ENCODE results near the gene DHCR24. TPM values are rescaled to one million over a fixed set of nuclear protein-coding genes. Genes with fewer than 3 reads are reported as not detected.
A peak's percentile ranks its signal among the peaks of the same experiment; 100 is the strongest.
"Not testable (repeated sequence)": the region's sequence is repeated elsewhere in the genome, so short reads cannot be mapped to it uniquely, and the experiment has no call there.

DHCR24 gene
- total RNA-seq, 2 experiments from 2014 or later, result 55.9 to 60.8 TPM

- H3K9me3 Mint-ChIP-seq, result no peaks in the 10 kb centered on the region
Measured at GRCh38 chr1:54883349-54884102, 3.5 kb downstream of the DHCR24 start.

GRCh38 chr1:54882519-54882918 lies 4.5 kb downstream of the DHCR24 start:
- Mint-ChIP-seq H3K9me3 (no peaks in the 10 kb centered on the region), H3K27ac (no peak overlapping the region), H3K4me1 (peaks cover 34% of the 10 kb centered on the region), H3K27me3 (no peaks in the 10 kb centered on the region), H3K4me3 (no peak overlapping the region), H3K36me3 (peaks cover 49% of the 10 kb centered on the region)
- DNase-seq, result no peak
- ATAC-seq (ENCODE audit: low read depth), result no peak
- POLR2A ChIA-PET, result no interaction called here

More at GRCh38 chr1:54883349-54884102, 3.5 kb downstream of the DHCR24 start:
- Mint-ChIP-seq H3K27me3 (peaks cover 4% of the 10 kb centered on the region), H3K36me3 (peaks cover 46% of the 10 kb centered on the region), H3K4me1 (peaks cover 36% of the 10 kb centered on the region), H3K27ac (no peak overlapping the region), H3K4me3 (no peak overlapping the region)
- DNase-seq (no peak), ATAC-seq (ENCODE audit: low read depth) (no peak)
- POLR2A ChIA-PET, result no interaction called here

GRCh38 chr1:54881604-54882003 lies 5.4 kb downstream of the DHCR24 start:
- POLR2A ChIA-PET; ATAC-seq (ENCODE audit: low read depth); H3K27ac Mint-ChIP-seq; H3K4me3 Mint-ChIP-seq; H3K9me3 Mint-ChIP-seq; H3K27me3 Mint-ChIP-seq; DNase-seq: not testable (repeated sequence)
- Mint-ChIP-seq H3K36me3 (peaks cover 53% of the 10 kb centered on the region), H3K4me1 (peaks cover 33% of the 10 kb centered on the region)

DNA sequence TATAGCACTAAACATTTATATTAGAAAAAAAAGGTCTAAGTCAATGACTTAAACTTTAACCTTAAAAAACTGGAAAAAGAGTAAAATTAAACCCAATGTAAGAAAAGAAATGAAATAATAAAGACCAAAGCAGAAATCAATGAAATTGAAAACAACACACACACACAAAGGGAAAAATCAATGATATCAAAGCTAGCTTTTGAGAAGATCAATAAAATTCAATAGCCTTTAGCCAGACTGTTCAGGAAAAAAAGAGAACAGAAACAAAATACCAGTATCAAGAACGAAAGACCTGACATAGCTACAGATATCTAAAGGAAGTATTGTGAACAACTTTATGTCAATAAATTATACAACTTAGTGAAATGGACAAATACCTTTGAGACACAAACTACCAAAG lies 7.1 kb downstream of the DHCR24 start:
- Mint-ChIP-seq H3K9me3 (no peaks in the 10 kb centered on the region), H3K36me3 (peaks cover 60% of the 10 kb centered on the region), H3K27ac (no peak overlapping the region), H3K4me1 (peaks cover 18% of the 10 kb centered on the region), H3K27me3 (no peaks in the 10 kb centered on the region), H3K4me3 (no peak overlapping the region)
- DNase-seq (no peak), ATAC-seq (ENCODE audit: low read depth) (no peak)
- POLR2A ChIA-PET, result no interaction called here

GRCh38 chr1:54876814-54877213 lies 10.2 kb downstream of the DHCR24 start:
- Mint-ChIP-seq H3K9me3 (no peaks in the 10 kb centered on the region), H3K36me3 (peaks cover 49% of the 10 kb centered on the region), H3K4me3 (no peak overlapping the region), H3K27me3 (no peaks in the 10 kb centered on the region), H3K4me1 (peaks cover 5% of the 10 kb centered on the region), H3K27ac (no peak overlapping the region)
- ATAC-seq (ENCODE audit: low read depth), result no peak
- no peak for DNase-seq
- POLR2A ChIA-PET, result no interaction called here

- no peak overlapping the region for H3K4me3 Mint-ChIP-seq
- ATAC-seq (ENCODE audit: low read depth) (no peak), DNase-seq (no peak)
- H3K4me1 Mint-ChIP-seq, result no peaks in the 10 kb centered on the region
- no peaks in the 10 kb centered on the region for H3K9me3 Mint-ChIP-seq
- POLR2A ChIA-PET, result no interaction called here
- H3K36me3 Mint-ChIP-seq, result peaks cover 41% of the 10 kb centered on the region
- no peaks in the 10 kb centered on the region for H3K27me3 Mint-ChIP-seq
- peak overlapping the region; percentile 26 for H3K27ac Mint-ChIP-seq
Measured at GRCh38 chr1:54875000-54875399, 12.0 kb downstream of the DHCR24 start.

DNA sequence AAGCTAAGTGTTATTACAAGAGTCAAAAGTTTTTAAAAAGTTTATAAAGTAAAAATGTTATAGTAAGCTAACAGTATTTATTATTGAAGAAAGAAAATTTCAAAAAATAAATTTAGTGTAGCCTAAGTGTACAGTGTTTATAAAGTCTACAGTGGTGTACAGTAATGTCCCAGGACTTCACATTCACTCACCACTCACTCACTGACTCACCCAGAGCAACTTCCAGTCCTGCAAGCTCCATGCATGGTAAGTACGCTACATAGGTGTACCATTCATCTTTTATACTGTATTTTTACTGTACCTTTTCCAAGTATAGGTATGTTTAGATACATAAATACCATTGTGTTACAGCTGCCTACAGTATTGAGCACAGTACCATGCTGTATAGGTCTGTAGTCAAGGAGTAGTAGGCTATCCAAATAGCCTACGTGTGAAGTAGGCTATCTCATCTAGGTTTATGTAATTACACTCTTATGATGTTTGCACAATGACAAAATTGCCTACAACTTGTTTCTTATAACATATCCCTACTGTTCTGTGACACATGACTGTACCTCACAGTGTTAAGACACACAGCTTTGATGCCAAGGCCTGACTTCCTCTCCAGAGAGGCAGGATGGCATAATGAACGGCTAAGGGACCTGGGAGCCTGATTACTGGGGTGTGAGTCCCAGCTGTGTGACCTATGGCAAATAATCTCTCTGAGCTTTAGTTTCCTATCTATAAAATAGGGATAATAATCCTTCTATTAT lies 12.7 kb downstream of the DHCR24 start:
- ATAC-seq (ENCODE audit: low read depth), result no peak
- peaks cover 34% of the 10 kb centered on the region for H3K36me3 Mint-ChIP-seq
- H3K9me3 Mint-ChIP-seq, result no peaks in the 10 kb centered on the region
- H3K4me1 Mint-ChIP-seq, result no peaks in the 10 kb centered on the region
- H3K27me3 Mint-ChIP-seq, result no peaks in the 10 kb centered on the region
- H3K4me3 Mint-ChIP-seq, result no peak overlapping the region
- POLR2A ChIA-PET, result interaction anchor here (2.3 kb wide), 1 partner anchor 12 kb away, joined by 6 read pairs; the partner anchor contains the start of gene DHCR24
- H3K27ac Mint-ChIP-seq, result no peak overlapping the region
- DNase-seq, result no peak

GRCh38 chr1:54872036-54872331 lies 15.0 kb downstream of the DHCR24 start:
- H3K4me1 Mint-ChIP-seq, result no peaks in the 10 kb centered on the region
- H3K27me3 Mint-ChIP-seq, result no peaks in the 10 kb centered on the region
- DNase-seq (no peak), ATAC-seq (ENCODE audit: low read depth) (no peak)
- POLR2A ChIA-PET, result interaction anchor here (2.3 kb wide), 1 partner anchor 15 kb away, joined by 6 read pairs; the partner anchor contains the start of gene DHCR24
- no peak overlapping the region for H3K4me3 Mint-ChIP-seq
- no peaks in the 10 kb centered on the region for H3K9me3 Mint-ChIP-seq
- H3K36me3 Mint-ChIP-seq, result peaks cover 28% of the 10 kb centered on the region
- no peak overlapping the region for H3K27ac Mint-ChIP-seq

DNA sequence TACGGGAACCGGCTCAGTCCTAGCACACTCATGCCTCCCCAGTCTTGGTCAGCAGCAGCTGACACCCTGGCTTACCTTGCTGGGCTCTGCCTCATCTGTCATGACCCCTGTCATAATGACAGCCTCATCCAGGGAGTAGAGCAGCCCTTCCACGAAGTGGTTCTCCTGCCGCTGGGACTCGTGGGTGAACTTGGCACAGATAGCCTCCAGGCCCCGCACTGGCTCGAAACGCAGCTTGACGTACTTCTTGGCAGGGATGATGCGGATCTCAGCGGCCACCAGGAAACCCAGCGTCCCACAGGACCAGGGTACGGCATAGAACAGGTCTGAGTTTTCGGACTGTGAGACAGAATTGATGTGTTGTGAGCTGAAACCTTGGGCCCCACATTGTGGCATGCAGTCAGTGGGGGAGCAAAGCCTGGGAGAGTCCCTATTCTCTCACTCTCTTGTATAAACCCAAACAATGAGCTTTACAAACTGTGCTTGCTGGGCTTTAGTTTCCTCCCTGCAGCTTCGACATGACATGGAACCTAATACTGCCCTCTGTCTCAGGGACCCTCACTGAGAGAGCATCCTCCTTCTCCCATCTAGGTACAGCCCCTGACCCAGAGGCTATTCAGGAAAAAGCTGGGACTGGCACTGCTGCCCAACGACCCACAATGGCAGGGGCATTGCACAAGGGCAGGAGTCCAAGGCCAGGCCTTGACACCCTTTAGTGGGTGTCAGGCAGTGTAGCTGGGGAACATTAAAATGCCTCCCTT lies 15.5 kb downstream of the DHCR24 start:
- Mint-ChIP-seq H3K4me3 (no peak overlapping the region), H3K9me3 (no peaks in the 10 kb centered on the region), H3K27me3 (no peaks in the 10 kb centered on the region), H3K27ac (no peak overlapping the region), H3K4me1 (no peaks in the 10 kb centered on the region), H3K36me3 (peaks cover 24% of the 10 kb centered on the region)
- DNase-seq, result no peak
- POLR2A ChIA-PET, result interaction anchor here (2.3 kb wide), 1 partner anchor 15 kb away, joined by 6 read pairs; the partner anchor contains the start of gene DHCR24
- no peak for ATAC-seq (ENCODE audit: low read depth)

DNA sequence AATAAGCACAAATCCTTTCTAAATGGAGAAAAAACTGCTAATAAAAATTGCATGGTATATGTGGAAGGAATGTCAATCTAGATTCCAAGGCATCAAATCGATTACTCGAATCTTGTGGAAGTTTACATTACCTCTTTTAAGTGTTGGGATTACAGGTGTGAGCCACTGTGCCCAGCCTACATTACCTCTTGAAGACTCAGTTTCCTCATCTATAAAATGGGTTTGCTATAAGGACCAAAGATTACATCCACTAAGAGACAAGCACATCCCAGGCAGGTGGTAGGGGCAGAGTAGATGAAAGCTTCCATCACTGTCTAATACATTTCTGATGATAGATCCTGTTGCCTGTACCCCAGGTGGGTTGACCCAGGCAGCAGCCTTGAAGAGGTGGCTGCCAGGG lies 16.1 kb downstream of the DHCR24 start:
- Mint-ChIP-seq H3K27me3 (no peaks in the 10 kb centered on the region), H3K4me1 (no peaks in the 10 kb centered on the region), H3K36me3 (peaks cover 26% of the 10 kb centered on the region), H3K9me3 (no peaks in the 10 kb centered on the region), H3K27ac (no peak overlapping the region), H3K4me3 (no peak overlapping the region)
- DNase-seq (no peak), ATAC-seq (ENCODE audit: low read depth) (no peak)
- POLR2A ChIA-PET, result no interaction called here

GRCh38 chr1:54869173-54869851 lies 17.7 kb downstream of the DHCR24 start:
- H3K4me1 Mint-ChIP-seq, result no peaks in the 10 kb centered on the region
- ATAC-seq (ENCODE audit: low read depth), result no peak
- H3K4me3 Mint-ChIP-seq, result no peak overlapping the region
- H3K27ac Mint-ChIP-seq, result no peak overlapping the region
- POLR2A ChIA-PET, result no interaction called here
- H3K27me3 Mint-ChIP-seq, result no peaks in the 10 kb centered on the region
- H3K9me3 Mint-ChIP-seq, result no peaks in the 10 kb centered on the region
- no peak for DNase-seq
- H3K36me3 Mint-ChIP-seq, result peaks cover 19% of the 10 kb centered on the region

GRCh38 chr1:54867717-54868057 lies 19.3 kb downstream of the DHCR24 start:
- no peak for ATAC-seq (ENCODE audit: low read depth)
- Mint-ChIP-seq H3K27me3 (no peaks in the 10 kb centered on the region), H3K4me1 (no peaks in the 10 kb centered on the region), H3K27ac (no peak overlapping the region), H3K4me3 (no peak overlapping the region), H3K9me3 (no peaks in the 10 kb centered on the region), H3K36me3 (peaks cover 23% of the 10 kb centered on the region)
- POLR2A ChIA-PET, result no interaction called here
- no peak for DNase-seq

Data from activated naive CD8-positive, alpha-beta T cell treated with anti-CD3 and anti-CD28 coated beads, Interleukin-2, amount 10 ng/mL, durations not matched to agents 7 days and 5 days (primary cell).